Neural crest cell (in vitro differentiated cells): ENCODE data around the gene D2HGDH. TPM values are rescaled to one million over a fixed set of nuclear protein-coding genes. Genes with fewer than 3 reads are reported as not detected.
"Not testable (repeated sequence)": the region's sequence is repeated elsewhere in the genome, so short reads cannot be mapped to it uniquely, and the experiment has no call there.

Experiments used
- DNase-seq: peaks from one replicate; pipeline ENCODE4 v3.0.0; 2021; ENCODE audit warnings: low read depth, mixed read lengths, low spot score
- H3K27ac Mint-ChIP-seq: one replicate; pipeline ENCODE4 v1.8.0; 2021; ENCODE audit warnings: mild to moderate bottlenecking, mixed read lengths; ENCODE audit not compliant: unreplicated experiment
- H3K27me3 Mint-ChIP-seq: 2 replicates; pipeline ENCODE4 v1.8.0; 2021; ENCODE audit warnings: low read depth, mild to moderate bottlenecking, mixed read lengths
- H3K36me3 Mint-ChIP-seq: 2 replicates; pipeline ENCODE4 v1.8.0; 2021; ENCODE audit warnings: low read depth, mild to moderate bottlenecking, mixed read lengths
- H3K4me1 Mint-ChIP-seq: 2 replicates; pipeline ENCODE4 v1.8.0; 2021; ENCODE audit warnings: mixed read lengths
- H3K4me3 Mint-ChIP-seq: one replicate; pipeline ENCODE4 v1.8.0; 2021; ENCODE audit warnings: mild to moderate bottlenecking, mixed read lengths
- H3K9me3 Mint-ChIP-seq: 2 replicates; pipeline ENCODE4 v1.8.0; 2021; ENCODE audit warnings: mixed read lengths
- CTCF ChIP-seq: fragments of 200-600 bp; sonication (generic); conservative IDR thresholded peaks from 2 replicates; pipeline ENCODE4 v1.5.0; 2021; ENCODE audit warnings: antibody characterized with exemption, mild to moderate bottlenecking
- total RNA-seq: library from RNA; stranded (reverse); gene quantifications from 2 replicates; pipeline ENCODE4 v1.2.1, GENCODE V29; 2021

D2HGDH gene
- total RNA-seq, 1 donor from 2014 or later, result 17.7 TPM

DNA sequence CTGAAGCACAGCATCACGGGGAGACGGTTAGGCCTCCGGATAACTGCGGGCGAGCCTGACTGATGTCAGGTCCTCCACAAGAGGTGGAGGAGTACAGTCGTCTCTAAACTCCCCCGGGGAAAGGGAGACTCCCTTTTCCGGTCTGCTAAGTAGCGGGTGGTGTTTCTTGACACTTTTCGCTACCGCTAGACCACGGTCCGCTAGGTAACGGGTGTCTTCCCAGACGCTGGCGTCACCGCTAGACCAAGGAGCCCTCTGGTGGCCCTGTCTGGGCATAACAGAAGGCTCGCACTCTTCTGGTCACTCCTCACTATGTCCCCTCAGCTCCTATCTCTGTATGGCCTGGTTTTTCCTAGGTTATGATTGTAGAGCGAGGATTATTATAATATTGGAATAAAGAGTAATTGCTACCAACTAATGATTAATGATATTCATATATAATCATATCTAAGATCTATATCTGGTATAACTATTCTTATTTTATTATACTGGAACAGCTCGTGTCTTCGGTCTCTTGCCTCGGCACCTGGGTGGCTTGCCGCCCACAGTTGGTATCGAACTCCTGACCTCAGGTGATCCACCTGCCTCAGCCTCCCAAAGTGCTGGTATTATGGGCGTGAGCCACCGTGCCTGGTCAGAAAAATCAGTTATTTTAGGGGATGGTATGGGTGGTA, 1.8 kb upstream of the D2HGDH start:
- peak; percentile 75 for TF ChIP-seq CTCF
- DNase-seq, result peak; percentile 70
- peaks cover 13% of the 10 kb centered on the region for H3K4me1 Mint-ChIP-seq
- H3K36me3 Mint-ChIP-seq, H3K9me3 Mint-ChIP-seq, H3K27ac Mint-ChIP-seq, H3K27me3 Mint-ChIP-seq: not testable (repeated sequence)
- H3K4me3 Mint-ChIP-seq, result peak overlapping the region; percentile 62

DNA sequence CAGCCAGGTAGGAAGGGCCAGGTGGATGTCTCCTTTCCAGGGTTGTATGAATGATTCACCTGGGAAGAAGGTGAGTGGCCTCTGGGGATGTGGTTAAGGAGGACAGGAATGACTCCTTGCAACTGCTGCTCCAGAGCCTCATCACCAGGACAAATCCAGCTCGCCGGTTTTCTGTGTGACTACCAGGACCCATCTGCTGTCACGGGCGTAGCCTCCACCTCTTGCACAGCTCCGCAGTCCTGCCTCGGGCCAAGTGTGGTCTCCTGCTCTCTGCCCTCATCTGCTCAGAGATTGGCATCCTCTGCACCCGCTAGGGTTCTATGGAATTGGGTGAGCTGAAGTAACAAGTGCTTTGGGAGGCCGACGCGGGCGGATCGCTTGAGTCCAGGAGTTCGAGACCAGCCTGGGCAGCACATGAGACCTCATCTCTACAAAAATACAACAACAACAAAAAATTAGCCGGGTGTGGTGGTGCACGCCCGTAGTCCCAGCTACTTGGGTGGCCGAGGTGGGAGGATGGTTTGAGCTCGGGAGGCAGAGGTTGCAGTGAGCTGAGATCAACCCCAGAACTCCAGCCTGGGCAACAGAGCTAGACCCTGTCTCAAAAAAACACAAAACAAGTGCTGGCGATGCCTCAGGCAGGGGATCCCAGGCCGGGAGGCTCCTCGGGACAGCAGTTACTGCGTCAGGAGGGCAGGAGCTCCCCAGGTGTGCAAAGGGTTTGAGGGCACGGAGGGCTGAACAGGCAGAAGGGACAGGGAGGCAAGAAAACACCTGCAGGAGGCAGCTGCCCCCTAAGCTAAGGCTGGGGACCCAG, 831 bp upstream of the D2HGDH start:
- H3K9me3 Mint-ChIP-seq, result no peaks in the 10 kb centered on the region
- no peaks in the 10 kb centered on the region for H3K36me3 Mint-ChIP-seq
- peaks cover 13% of the 10 kb centered on the region for H3K4me1 Mint-ChIP-seq
- H3K27me3 Mint-ChIP-seq, result no peaks in the 10 kb centered on the region
- no peak for DNase-seq
- no peak for TF ChIP-seq CTCF
- H3K4me3 Mint-ChIP-seq, result peak overlapping the region; percentile 62
- H3K27ac Mint-ChIP-seq, result no peak overlapping the region

DNA sequence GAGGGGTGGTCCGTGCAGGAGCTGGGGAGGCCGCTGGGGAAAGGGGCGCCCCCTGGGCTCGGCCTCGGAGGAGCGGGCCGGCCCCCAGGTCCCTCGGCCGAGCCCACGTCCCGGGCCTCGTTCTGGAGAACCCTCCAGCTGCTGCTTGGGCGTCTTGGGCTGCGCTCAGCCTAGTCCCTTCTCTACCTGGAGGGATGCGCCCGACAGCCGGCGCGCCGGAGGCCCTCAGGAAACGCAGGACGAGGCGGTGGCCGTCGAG, 293 bp upstream of the D2HGDH start:
- DNase-seq, result no peak
- TF ChIP-seq CTCF, result peak; percentile 19
- H3K9me3 Mint-ChIP-seq, result no peaks in the 10 kb centered on the region
- H3K36me3 Mint-ChIP-seq, result no peaks in the 10 kb centered on the region
- no peaks in the 10 kb centered on the region for H3K27me3 Mint-ChIP-seq
- H3K27ac Mint-ChIP-seq, result no peak overlapping the region
- H3K4me3 Mint-ChIP-seq, result no peak overlapping the region
- peaks cover 13% of the 10 kb centered on the region for H3K4me1 Mint-ChIP-seq

DNA sequence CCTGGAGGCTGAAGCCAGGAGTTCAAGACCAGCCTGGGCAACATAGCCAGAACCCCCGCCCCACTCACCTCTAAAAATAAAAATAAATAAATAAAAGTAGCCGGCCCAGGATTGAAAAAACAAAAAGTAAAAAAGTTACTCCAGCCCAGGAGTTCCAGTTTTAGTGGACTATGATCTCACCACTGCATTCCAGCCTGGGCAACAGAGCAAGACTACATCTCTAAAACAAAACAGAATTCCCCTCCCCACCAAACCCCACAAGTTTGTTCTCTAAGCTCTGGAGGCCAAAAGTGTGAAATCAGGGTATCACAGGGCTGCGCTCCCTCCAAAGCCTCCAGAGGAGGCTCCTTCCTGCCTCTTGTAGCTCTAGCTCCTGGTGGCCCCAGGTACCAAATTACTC, 1.7 kb downstream of the D2HGDH start:
- H3K27ac Mint-ChIP-seq, result no peak overlapping the region
- no peaks in the 10 kb centered on the region for H3K27me3 Mint-ChIP-seq
- peak overlapping the region; percentile 90 for H3K4me3 Mint-ChIP-seq
- no peaks in the 10 kb centered on the region for H3K36me3 Mint-ChIP-seq
- no peak for DNase-seq
- TF ChIP-seq CTCF, result no peak
- peaks cover 13% of the 10 kb centered on the region for H3K4me1 Mint-ChIP-seq
- no peaks in the 10 kb centered on the region for H3K9me3 Mint-ChIP-seq

DNA sequence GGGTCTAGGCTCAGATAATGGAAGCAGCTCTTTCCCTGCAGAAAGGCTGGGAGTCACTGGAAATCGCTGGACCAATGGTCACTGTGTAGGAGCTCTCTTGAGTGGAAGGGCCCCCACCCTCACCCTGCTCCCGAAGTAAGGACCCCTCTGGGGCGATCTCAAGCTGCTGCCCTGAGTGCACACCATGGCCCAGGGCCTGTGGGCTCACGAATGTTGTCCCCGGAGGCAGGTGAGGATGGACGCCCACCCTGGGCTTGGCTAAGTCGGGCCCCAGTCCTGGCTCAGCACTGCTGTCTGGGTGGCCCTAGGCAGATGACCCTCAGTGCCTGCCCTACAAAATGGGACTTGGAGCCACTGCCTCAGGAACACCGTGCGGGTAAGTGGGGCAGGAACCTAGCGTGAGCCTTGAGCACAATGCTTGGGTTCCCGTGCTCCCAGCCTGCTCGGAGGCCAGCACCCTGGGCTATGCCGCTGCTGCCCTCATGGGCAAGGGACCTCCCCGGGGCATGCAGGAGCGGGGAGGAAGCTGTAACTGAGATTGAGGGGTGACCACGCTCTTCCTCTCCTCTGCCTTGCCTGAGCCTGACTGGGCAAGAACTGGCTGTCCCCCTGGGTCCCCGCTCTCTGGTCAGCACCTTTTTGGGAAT, 3.7 kb downstream of the D2HGDH start:
- peaks cover 9% of the 10 kb centered on the region for H3K4me1 Mint-ChIP-seq
- peak overlapping the region; percentile 65 for H3K4me3 Mint-ChIP-seq
- DNase-seq, result no peak
- no peak for TF ChIP-seq CTCF
- H3K9me3 Mint-ChIP-seq, result no peaks in the 10 kb centered on the region
- H3K36me3 Mint-ChIP-seq, result no peaks in the 10 kb centered on the region
- H3K27ac Mint-ChIP-seq, result peak overlapping the region; percentile 81
- no peaks in the 10 kb centered on the region for H3K27me3 Mint-ChIP-seq
